Fibroblast of gingiva (primary cell): ENCODE results near the gene PPIP5K2.
"Not testable (repeated sequence)": the region's sequence is repeated elsewhere in the genome, so short reads cannot be mapped to it uniquely, and the experiment has no call there.

ENCODE experiments used
- DNase-seq: peaks from one replicate; pipeline ENCODE4 v3.0.0-alpha.2; 2011; ENCODE audit warnings: low read depth

PPIP5K2 gene

GRCh38 chr5:103119765-103120606 is at the start of gene PPIP5K2, which contains the start of gene GIN1:
PPIP5K2 (plus strand) TSS chr5:103120301; CDS start chr5:103129590, 9,289 bp downstream.
GIN1 (minus strand) TSS chr5:103120138; CDS start chr5:103108707, 11,431 bp downstream.
- DNase-seq = peak; percentile 97

DNA sequence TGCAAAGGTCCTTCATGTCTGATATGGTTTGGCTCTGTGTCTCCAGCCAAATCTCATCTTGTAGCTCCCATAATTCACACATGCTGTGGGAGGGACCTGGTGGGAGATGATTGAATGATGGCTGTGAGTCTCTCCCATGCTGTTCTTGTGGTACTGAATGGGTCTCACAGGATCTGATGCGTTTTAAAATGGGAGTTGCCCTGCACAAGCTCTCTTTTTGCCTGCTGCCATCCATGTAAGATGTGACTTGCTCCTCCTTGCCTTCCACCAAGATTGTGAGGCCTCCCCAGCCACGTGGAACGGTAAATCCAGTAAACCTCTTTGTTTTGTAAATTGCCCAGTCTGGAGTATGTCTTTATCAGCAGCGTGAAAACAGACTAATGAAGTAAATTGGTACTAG is 46.6 kb upstream of the PPIP5K2 start:
- not testable (repeated sequence) for DNase-seq

DNA sequence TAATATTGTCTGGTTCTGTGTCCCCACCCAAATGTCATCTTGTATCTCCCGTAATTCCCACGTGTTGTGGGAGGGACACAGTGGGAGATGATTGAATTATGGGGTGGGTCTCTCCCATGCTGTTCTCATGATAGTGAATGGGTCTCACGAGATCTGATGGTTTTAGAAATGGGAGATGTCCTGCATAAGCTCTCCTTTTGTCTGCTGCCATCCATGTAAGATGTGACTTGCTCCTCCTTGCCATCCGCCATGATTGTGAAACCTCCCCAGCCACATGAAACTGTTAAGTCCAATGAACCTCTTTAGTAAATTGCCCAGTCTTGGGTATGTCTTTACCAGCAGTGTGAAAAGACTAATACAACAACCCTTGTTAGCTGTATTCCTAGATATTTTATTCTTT is 44.7 kb upstream of the PPIP5K2 start:
- no peak for DNase-seq

DNA sequence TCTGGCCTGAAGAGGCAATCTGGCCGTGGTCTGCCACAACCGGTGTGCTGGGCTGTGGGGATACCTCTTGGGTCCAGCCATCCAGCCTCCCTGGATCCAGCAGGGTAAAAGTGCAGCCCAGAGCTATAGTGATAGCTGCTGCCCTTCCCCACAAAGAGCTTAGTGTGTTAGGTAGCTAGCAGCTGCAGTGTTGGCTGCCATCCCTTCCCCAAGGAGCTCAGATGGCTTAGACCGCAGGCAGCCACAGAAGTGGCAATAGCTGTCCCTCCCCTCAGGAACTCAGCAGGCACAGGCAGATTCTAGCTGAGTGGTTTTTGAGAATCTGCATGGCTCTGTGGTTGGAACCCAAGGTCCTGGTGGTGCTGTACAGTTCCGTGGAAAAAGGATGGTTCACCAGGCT is 40.3 kb upstream of the PPIP5K2 start:
- no peak for DNase-seq

DNA sequence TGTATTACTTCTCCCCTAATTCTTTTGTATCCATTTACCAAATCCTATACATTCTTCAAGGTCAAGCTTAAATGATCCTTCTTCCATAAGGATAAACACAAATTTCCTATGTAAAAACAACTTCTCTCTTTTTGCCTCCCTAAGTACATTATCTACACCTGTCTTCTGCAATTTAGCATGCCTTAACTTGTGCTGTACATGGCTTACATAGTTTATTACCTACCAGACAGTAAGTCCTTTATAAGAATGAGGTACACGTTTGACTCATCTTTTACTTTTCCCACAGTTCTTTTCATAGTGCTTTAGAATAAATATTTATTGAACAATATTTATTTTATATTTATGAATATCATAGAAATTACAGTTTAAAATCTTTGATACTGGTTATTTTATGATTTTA is 33.6 kb upstream of the PPIP5K2 start:
- no peak for DNase-seq

DNA sequence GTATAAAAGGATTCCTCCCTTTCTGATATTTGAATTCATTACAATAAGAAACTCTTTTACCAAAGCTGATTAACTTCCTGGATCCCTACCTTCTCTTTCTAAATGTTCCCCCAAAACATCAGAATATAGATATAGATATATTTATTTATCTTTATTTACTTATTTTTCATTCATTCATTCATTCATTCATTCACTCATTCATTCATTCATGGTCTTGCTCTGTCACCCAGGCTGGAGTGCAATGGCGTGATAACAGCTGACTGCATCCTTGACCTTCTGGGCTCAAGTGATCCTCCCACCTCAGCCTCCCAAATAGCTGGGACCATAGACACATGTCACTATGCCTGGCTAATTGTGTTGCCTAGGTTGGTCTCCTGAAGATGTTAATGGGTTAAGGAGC is 30.8 kb upstream of the PPIP5K2 start:
- DNase-seq = no peak

DNA sequence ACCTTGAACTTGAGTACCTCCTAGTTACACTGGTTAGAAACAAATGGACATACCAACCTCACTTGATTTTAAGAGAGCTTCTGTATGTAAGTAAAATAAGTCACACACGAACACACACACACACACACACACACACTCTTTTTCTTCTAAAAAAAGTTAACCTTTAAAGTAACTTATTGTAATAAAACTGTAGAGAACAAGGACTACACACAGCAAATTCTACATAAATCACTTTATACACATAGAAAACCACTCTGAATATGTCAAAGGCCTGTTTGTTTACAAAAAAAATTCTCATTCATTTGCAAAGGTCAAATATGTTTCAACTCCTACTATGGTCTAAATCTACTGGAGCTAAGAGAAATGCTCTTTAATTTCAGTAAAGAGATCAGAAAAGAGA is 29.3 kb upstream of the PPIP5K2 start:
- no peak for DNase-seq

GRCh38 chr5:103092676-103093075 is 27.4 kb upstream of the PPIP5K2 start:
- DNase-seq = no peak

GRCh38 chr5:103093727-103094126 is 26.4 kb upstream of the PPIP5K2 start:
- no peak for DNase-seq

DNA sequence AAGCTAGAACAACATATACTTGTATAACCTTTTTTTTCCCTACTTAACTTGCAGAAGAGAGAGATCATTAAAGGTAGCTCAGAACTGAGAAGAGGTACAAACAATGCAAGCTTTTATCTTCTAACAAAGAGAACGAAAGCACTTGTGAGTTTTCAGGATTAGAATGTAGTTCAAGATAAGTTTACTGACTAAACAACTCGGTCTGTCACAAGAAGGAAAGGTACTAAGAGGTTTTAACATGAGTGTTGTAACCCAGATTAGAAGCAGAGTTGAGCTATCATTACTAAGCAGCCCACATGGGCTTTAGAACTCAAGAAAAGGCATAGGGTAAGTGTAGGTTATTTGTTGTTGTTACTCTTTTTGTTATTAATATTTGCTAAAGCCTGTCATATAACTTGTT is 25.4 kb upstream of the PPIP5K2 start:
- no peak for DNase-seq

DNA sequence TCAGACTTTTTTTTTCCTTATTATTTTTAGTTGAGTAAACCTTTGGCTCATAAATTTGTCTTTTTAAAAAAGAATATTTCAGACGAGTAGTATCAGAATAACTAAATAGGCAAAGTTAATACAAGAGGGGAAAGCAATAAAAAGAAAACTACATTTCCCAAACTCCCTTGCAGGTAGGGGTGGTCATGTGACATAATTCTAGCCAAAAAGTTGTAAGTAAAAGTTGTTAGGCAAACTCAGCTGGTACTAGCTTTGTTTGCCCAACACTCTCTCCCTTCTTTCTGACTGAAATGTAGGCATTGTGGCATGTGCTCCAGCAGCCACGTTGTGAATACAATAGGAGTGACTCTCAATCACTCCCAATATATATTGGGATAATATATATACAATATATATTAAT is 21.1 kb upstream of the PPIP5K2 start:
- no peak for DNase-seq

GRCh38 chr5:103101079-103101750 is 18.9 kb upstream of the PPIP5K2 start:
- DNase-seq = no peak

DNA sequence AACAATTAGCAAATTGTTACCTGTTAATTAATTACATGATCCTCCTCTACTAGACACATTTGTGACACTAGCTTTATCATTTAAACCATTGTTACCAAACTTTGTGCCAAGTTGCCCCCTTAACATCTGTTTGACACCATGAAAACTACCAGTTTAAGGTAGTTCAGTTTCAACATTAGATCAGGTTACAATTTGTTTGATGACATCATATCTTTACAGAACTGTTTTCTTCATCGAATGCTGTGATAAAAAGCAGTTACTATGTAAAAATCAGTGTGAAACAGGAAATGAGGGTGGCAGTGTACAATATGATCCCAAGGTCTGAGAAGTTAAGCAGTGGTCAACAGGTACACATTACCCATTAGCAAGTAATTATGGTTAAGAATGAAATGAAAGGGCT is 17.9 kb upstream of the PPIP5K2 start:
- no peak for DNase-seq

- no peak for DNase-seq
Measured at GRCh38 chr5:103108086-103108485, 12.0 kb upstream of the PPIP5K2 start.

DNA sequence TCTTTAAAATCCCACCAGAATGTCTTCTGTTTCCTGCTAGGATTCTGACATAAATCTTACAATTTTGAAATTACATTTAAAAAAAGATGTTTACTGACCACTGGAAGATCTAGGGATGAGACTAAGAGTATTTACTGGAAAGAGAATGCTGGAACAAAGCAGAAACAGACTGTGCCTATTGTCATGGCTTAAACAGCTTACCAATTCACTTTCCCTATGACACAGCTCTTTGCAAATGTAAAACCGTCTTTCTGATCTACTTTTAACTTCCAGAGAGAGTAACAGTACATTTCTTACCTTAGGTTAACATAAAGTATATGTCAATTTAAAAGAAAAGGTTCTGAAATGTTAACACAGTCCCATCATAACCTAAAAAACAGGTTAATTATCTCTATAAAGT is 10.8 kb upstream of the PPIP5K2 start:
- DNase-seq = no peak

DNA sequence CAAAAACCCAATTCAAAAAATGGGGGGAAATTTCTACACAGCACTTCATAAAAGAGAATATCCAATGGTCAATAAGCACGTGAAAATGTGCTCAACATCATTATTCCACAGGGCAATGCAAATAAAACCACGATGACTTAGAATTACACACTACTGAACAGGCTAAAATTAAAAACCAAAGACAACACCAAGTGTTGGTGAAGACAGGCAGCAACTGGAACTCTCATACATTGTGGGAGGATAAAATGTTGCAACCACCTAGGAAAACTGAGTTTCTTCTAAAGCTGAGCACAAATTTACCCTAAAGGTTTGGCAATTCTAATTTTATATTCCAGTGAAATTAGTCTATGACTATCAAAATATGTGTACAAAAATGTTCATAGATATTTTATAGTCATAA is 9.7 kb upstream of the PPIP5K2 start:
- no peak for DNase-seq

DNA sequence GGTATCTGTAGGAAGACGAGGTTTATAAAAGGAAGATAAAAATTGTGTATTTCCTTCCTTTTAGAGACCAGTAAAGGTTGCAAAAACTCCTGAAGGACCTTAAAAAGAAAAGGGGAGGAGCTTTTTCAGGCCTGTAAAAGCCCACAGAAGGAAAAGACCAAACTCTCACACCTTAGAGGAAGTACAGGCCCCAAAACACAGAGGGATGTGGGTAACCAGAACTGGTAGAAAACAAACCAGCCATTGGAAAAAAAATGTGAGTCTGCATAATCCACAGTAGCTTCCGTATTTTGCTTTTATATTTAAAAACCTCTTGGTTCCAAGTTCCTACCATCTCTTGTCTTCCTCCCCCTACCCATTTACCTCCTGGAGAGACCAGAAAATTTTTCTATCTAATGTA is 8.6 kb upstream of the PPIP5K2 start:
- DNase-seq = no peak

DNA sequence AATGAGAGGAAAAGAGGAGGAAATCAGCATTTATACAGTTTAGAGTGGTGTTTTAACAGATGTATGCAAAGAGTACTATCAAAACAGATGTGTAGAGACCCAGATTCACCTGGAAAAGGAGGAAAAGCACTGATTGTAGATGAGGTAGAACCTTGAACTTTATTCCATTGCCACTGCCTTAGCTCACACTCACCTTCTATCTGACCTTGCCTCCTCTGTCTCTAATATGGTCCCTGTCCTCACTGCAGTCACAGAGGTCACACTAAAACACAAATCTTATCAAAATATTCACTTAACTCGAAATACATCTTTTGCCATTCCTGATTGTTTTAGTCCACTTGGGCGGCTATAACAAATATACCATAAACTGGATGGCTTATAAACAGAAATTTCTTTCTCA is 7.2 kb upstream of the PPIP5K2 start:
- DNase-seq = no peak

DNA sequence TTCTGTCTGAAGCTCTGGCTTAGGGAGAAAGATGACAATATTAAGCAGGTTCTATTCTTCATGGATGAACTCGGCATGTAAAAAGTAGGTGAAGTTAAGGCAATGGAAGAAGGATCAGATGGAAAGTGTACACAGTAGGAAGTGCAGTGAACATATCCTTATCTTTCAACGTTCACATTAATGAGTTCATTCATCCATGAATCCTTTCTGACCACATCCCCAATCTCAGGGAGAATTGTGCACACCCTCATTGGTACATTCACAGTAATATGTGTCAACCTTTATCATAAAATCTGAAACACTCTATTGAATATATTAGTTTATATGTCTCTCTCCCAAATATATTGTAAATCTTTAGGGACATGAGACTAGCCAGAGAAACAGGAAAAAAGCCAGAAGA is 5.7 kb upstream of the PPIP5K2 start:
- DNase-seq = no peak

DNA sequence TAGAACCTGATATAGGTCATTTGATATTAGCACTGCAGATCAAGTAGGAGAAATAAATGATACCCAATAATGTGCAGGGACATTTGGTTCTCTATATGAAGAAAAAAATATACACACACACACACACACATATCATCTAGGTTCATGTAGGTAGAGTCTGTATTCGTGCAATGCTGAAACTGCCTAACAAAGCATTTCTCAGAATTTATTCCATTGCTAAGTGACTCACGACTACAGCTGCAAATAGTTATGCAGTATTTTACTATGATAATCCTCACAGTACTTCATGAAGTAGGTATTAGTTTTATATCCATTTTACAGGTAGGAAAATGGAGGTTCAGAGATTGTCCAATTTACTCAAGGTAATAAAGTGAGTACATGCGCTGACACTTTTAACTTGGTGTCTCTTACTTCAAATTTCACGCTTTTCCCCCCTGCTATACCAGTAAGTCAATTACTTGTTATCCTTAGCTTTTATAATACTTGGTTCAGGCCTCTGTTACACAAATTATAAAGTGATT is 2.6 kb upstream of the PPIP5K2 start:
- peak; percentile 10 for DNase-seq

GRCh38 chr5:103119070-103119764 is 884 bp upstream of the PPIP5K2 start:
- DNase-seq = peak; percentile 1

DNA sequence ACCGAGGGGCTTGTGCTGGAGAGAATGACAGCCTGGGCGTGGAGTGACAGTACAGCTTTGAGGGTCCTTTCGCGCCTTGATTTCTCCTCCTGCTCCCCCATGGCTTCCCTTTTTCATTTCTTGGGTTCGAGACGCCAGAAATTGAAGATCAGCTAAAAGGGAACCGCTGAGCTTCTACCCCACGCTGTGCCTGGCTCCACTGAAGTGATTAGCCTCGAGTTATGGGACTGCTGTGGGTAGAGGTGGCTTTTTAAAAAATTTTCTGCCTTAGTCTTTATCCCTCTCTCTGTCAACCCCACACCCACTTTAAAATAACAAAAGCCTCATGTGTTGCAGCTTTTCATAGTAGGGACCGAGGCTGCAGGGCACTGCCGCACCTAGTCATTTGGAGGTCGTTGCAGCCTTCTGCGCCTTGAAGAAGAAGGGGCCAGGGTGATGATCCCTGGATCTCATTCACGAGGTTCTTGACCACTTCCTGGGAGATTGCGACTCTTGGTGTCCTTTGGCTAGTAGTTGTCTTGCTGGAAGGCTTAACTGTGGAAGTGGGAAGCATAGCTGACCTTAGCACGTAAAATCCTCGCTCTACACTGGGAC is 603 bp downstream of the PPIP5K2 start:
- peak; percentile 7 for DNase-seq
